Erythroblast (primary cell): ENCODE measurements around the gene WFS1.

ENCODE experiments used
- GATA1 ChIP-seq: IDR thresholded peaks from 2 replicates; pipeline ENCODE4 v1.6.1; 2011; ENCODE audit warnings: low read depth, mild to moderate bottlenecking, control low read depth, low read length, moderate library complexity
- POLR2A ChIP-seq: IDR thresholded peaks from 2 replicates; pipeline ENCODE4 v1.6.1; 2011; ENCODE audit warnings: mild to moderate bottlenecking, low read length

DNA sequence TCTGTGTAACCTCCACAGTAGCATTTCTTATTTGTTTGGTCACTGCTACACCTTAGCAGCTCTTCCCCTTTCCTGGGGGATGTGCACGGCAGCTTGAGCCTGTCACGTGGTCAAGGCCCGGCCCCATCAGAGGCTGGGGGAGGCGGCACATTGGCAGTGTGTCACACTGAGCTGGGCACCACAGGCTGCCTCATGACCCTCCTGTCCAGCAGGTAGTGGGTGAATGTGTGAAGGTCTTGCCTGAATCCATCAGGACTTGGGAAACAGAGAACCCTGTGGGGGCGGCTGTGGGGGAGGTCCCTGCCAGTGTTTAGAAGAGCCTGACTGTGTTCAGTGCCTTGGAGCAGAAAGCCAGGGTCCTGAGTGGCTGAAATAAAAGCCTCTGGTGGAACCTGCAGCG lies 33.2 kb downstream of the WFS1 start:
- TF ChIP-seq POLR2A (no peak), GATA1 (no peak)
